B cell (primary cell): ENCODE results near the gene MYOF. TPM values are rescaled to one million over a fixed set of nuclear protein-coding genes. Genes with fewer than 3 reads are reported as not detected.

Source experiments
- ATAC-seq: fragments of 200-7000 bp; cut with Tn5 transposase; one replicate; pipeline ENCODE4 v1.10.0; 2021; ENCODE audit warnings: low read depth, mild to moderate bottlenecking, moderate number of reproducible peaks, moderate library complexity
- CTCF ChIA-PET: fragments of 350-600 bp; sonication (Branson Sonifier 250); formaldehyde crosslinking; loops from one replicate; lab custom pipeline; 2021; ENCODE audit warnings: antibody characterized with exemption, inconsistent platforms; lab: Charles Lee
- POLR2A ChIA-PET: fragments of 350-600 bp; sonication (Branson Sonifier 250); formaldehyde crosslinking; loops from one replicate; lab custom pipeline; 2021; ENCODE audit warnings: antibody characterized with exemption; lab: Charles Lee
- DNase-seq: peaks from one replicate; pipeline ENCODE4 v3.0.0; 2013
- H2AFZ ChIP-seq: 2 replicates; pipeline ENCODE4 v1.6.1; 2012; ENCODE audit warnings: mild to moderate bottlenecking, low read depth, low read length; ENCODE audit not compliant: insufficient read depth, poor library complexity, severe bottlenecking
- H3K27ac ChIP-seq, 2 donors: 1 replicate in 1 of 2; 2 replicates in 1 of 2; pipeline ENCODE4 v1.5.1; 2012 to 2013; ENCODE audit warnings: low read length in 2 of 2, mild to moderate bottlenecking in 2 of 2, moderate library complexity in 1 of 2
- H3K27me3 ChIP-seq, 4 experiments: fragments of 200-600 bp in 1 of 4; sonication (generic) in 1 of 4; replicated peaks in 1 of 4; 1 replicate in 2 of 4; 2 replicates in 2 of 4; pipeline versions ENCODE4 v1.6.1 to v1.7.0; 2013 to 2016; ENCODE audit warnings: low read length in 3 of 4, mild to moderate bottlenecking in 2 of 4, mixed read lengths in 1 of 4, moderate library complexity in 1 of 4; ENCODE audit not compliant: insufficient read depth in 4 of 4, control insufficient read depth in 3 of 4; ENCODE audit errors: control extremely low read depth in 1 of 4
- H3K36me3 ChIP-seq, 2 experiments: replicated peaks in 1 of 2; 1 replicate in 1 of 2; 2 replicates in 1 of 2; pipeline versions ENCODE4 v1.6.1 to v1.7.1; 2013; ENCODE audit warnings: low read length in 1 of 2; ENCODE audit not compliant: insufficient read depth in 2 of 2, control insufficient read depth in 1 of 2; ENCODE audit errors: control extremely low read depth in 1 of 2, extremely low read depth in 1 of 2
- H3K4me1 ChIP-seq, 2 donors: fragments of 200-600 bp in 1 of 2; sonication (generic) in 1 of 2; 1 replicate in 1 of 2; 2 replicates in 1 of 2; pipeline versions ENCODE4 v1.5.1 to v1.6.1; 2013 to 2017; ENCODE audit warnings: low read length in 2 of 2; ENCODE audit not compliant: control insufficient read depth in 2 of 2, insufficient read depth in 2 of 2
- H3K4me2 ChIP-seq: replicated peaks from 2 replicates; pipeline ENCODE3; 2012; ENCODE audit warnings: mild to moderate bottlenecking, low read depth, low read length; ENCODE audit not compliant: poor library complexity, severe bottlenecking
- H3K4me3 ChIP-seq, 5 experiments: fragments of 200-600 bp in 1 of 5; sonication (generic) in 1 of 5; 1 replicate in 3 of 5; 2 replicates in 2 of 5; pipeline versions ENCODE4 v1.5.1 to v1.7.0; 2011 to 2016; ENCODE audit warnings: low read length in 4 of 5, mild to moderate bottlenecking in 4 of 5, low read depth in 2 of 5, control low read depth in 1 of 5, moderate library complexity in 1 of 5; ENCODE audit not compliant: insufficient read depth in 1 of 5; ENCODE audit errors: control extremely low read depth in 1 of 5, extremely low read depth in 1 of 5
- H3K79me2 ChIP-seq: fragments of 200-600 bp; sonication (generic); one replicate; pipeline ENCODE4 v1.6.0; 2016; ENCODE audit warnings: low read length; ENCODE audit not compliant: control insufficient read depth, insufficient read depth
- H3K9ac ChIP-seq: fragments of 200-600 bp; sonication (generic); 2 replicates; pipeline ENCODE4 v1.6.1; 2017; ENCODE audit warnings: mild to moderate bottlenecking, low read length, moderate library complexity
- H3K9me3 ChIP-seq, 3 donors: one replicate each; pipeline versions ENCODE4 v1.6.1 to v1.7.1; 2013; ENCODE audit warnings: low read length in 2 of 3; ENCODE audit not compliant: control insufficient read depth in 2 of 3, insufficient read depth in 1 of 3; ENCODE audit errors: control extremely low read depth in 1 of 3
- H4K20me1 ChIP-seq: 2 replicates; pipeline ENCODE4 v1.6.0; 2012; ENCODE audit warnings: mild to moderate bottlenecking, low read length; ENCODE audit not compliant: insufficient read depth, control insufficient read depth, poor library complexity, severe bottlenecking
- H3K27ac Mint-ChIP-seq: one replicate; pipeline ENCODE4 v1.8.0; 2021; ENCODE audit warnings: mixed read lengths
- H3K27me3 Mint-ChIP-seq: one replicate; pipeline ENCODE4 v1.8.0; 2021; ENCODE audit warnings: mixed read lengths
- H3K4me1 Mint-ChIP-seq: one replicate; pipeline ENCODE4 v1.8.0; 2021; ENCODE audit warnings: mixed read lengths
- H3K4me3 Mint-ChIP-seq: one replicate; pipeline ENCODE4 v1.8.0; 2021; ENCODE audit warnings: mixed read lengths
- H3K9me3 Mint-ChIP-seq: one replicate; pipeline ENCODE4 v1.8.0; 2022; ENCODE audit warnings: mixed read lengths; ENCODE audit not compliant: insufficient read depth
- CTCF ChIP-seq: fragments of 200-600 bp; IDR thresholded peaks from one replicate; pipeline ENCODE4 v1.8.0; 2022; ENCODE audit warnings: antibody characterized with exemption, mild to moderate bottlenecking
- EZH2 ChIP-seq: IDR thresholded peaks from 2 replicates; pipeline ENCODE4 v1.6.1; 2012; ENCODE audit warnings: borderline replicate concordance, low read depth, mild to moderate bottlenecking, moderate library complexity, low read length; ENCODE audit not compliant: insufficient read depth, poor library complexity, severe bottlenecking
- WGBS: methylation state at CpG from one replicate; pipeline ENCODE4 v1.1.5; 2013; ENCODE audit warnings: missing lambda C conversion rate; ENCODE audit not compliant: insufficient coverage; 5-methylcytosine and 5-hydroxymethylcytosine counted together
- intact Hi-C: fragments of 100-400 bp; cut with micrococcal nuclease; formaldehyde crosslinking; loops from one replicate; pipeline ENCODE4 v1.10.0; 2022
- polyA plus RNA-seq: library from polyadenylated mRNA; depleted of rRNA; stranded (reverse); fragments of >200 nt; gene quantifications from 2 replicates; pipeline ENCODE4 v1.2.3, GENCODE V29; 2012
- total RNA-seq, 2 donors: library from RNA; stranded (reverse); fragments of 120-200 nt in 1 of 2; gene quantifications; 1 replicate in 1 of 2; 2 replicates in 1 of 2; pipeline versions ENCODE4 v1.2.3 to v1.2.4, GENCODE V29; 2013 to 2022

The MYOF gene
- total and polyA plus RNA-seq, 2 donors (not counting 1 experiment from before 2014, with no cell fraction given) = 0.07 to 0.18 TPM

- Mint-ChIP-seq H3K9me3 (no peaks in the 10 kb centered on the region), H3K27ac (no peak overlapping the region), H3K4me3 (no peak overlapping the region), H3K4me1 (peaks cover 5% of the 10 kb centered on the region), H3K27me3 (peaks cover 3% of the 10 kb centered on the region)
- no peaks in the 10 kb centered on the region for H4K20me1 ChIP-seq
- no peak for DNase-seq
- POLR2A ChIA-PET = no interaction called here
- H3K4me2 ChIP-seq = no peak overlapping the region
- no peak for ATAC-seq
- WGBS = no CpG with 5 or more reads among the region's 7 CpGs
- TF ChIP-seq CTCF (no peak), EZH2 (no peak)
- no peak overlapping the region for H3K9ac ChIP-seq
- no peaks in the 10 kb centered on the region for H3K36me3 ChIP-seq
- CTCF ChIA-PET = interaction anchor here (0.6 kb wide), 1 partner anchor 423 kb away, joined by 3 read pairs; no protein-coding TSS in a partner anchor
- no peak overlapping the region for H2AFZ ChIP-seq
- H3K4me3 ChIP-seq = no peak overlapping the region
- H3K4me1 ChIP-seq = no peaks in the 10 kb centered on the region
- intact Hi-C loops = no loop called here
- H3K27me3 ChIP-seq = peaks cover 0 to 3% (median 0%) of the 10 kb centered on the region in 4 experiments
- no peaks in the 10 kb centered on the region for H3K9me3 ChIP-seq
- H3K27ac ChIP-seq = no peak overlapping the region
- H3K79me2 ChIP-seq = no peaks in the 10 kb centered on the region
Measured at GRCh38 chr10:93454736-93455135, 27.4 kb downstream of the MYOF start.

- no peak overlapping the region for H2AFZ ChIP-seq
- H3K27me3 Mint-ChIP-seq = peaks cover 3% of the 10 kb centered on the region
- intact Hi-C loops = no loop called here
- H3K79me2 ChIP-seq = no peaks in the 10 kb centered on the region
- H3K4me1 ChIP-seq = no peaks in the 10 kb centered on the region
- no peak overlapping the region for H3K27ac ChIP-seq
- peaks cover 5% of the 10 kb centered on the region for H3K4me1 Mint-ChIP-seq
- H3K9ac ChIP-seq = no peak overlapping the region
- no CpG with 5 or more reads among the region's 2 CpGs for WGBS
- no peak for DNase-seq
- H3K27me3 ChIP-seq = peaks cover 0 to 3% (median 0%) of the 10 kb centered on the region in 4 experiments
- ChIA-PET CTCF (no interaction called here), POLR2A (no interaction called here)
- no peaks in the 10 kb centered on the region for H3K9me3 ChIP-seq
- ATAC-seq = no peak
- no peaks in the 10 kb centered on the region for H3K36me3 ChIP-seq
- H3K9me3 Mint-ChIP-seq = no peaks in the 10 kb centered on the region
- H3K27ac Mint-ChIP-seq = no peak overlapping the region
- TF ChIP-seq CTCF = no peak
- no peak for TF ChIP-seq EZH2
- H3K4me2 ChIP-seq = no peak overlapping the region
- no peak overlapping the region for H3K4me3 Mint-ChIP-seq
- H4K20me1 ChIP-seq = no peaks in the 10 kb centered on the region
- no peak overlapping the region for H3K4me3 ChIP-seq
Measured at GRCh38 chr10:93454146-93454545, 28.0 kb downstream of the MYOF start.
